ENCODE measurements around the gene NR2C2AP.

The NR2C2AP gene

GRCh38 chr19:19213426-19214158 lies 10.4 kb upstream of the NR2C2AP start:
- Histone ChIP-seq H3K4me1 (ENCODE audit: control insufficient read depth, insufficient read depth, low read length) (no peaks in the 10 kb centered on the region), H3K27me3 (ENCODE audit: control insufficient read depth, insufficient read depth, low read length) (peaks cover 34% of the 10 kb centered on the region)

GRCh38 chr19:19212916-19213315 lies 9.7 kb upstream of the NR2C2AP start:
- H3K9ac ChIP-seq (ENCODE audit: low read depth, low read length), result no peak overlapping the region
- no peaks in the 10 kb centered on the region for H3K4me1 ChIP-seq (ENCODE audit: control insufficient read depth, insufficient read depth, low read length)
- peaks cover 34% of the 10 kb centered on the region for H3K27me3 ChIP-seq (ENCODE audit: control insufficient read depth, insufficient read depth, low read length)
- H3K4me3 ChIP-seq (ENCODE audit: low read length), result no peak overlapping the region
- H3K9me3 ChIP-seq (replicated peaks; ENCODE audit: low read length), result no peaks in the 10 kb centered on the region
- no peak overlapping the region for H3K4me2 ChIP-seq (ENCODE audit: low read length)
- no peaks in the 10 kb centered on the region for H3K36me3 ChIP-seq (ENCODE audit: insufficient read depth, low read length)

More at GRCh38 chr19:19213426-19214158, 10.4 kb upstream of the NR2C2AP start:
- no peak overlapping the region for H3K4me3 ChIP-seq (ENCODE audit: low read length)
- H3K9me3 ChIP-seq (replicated peaks; ENCODE audit: low read length), result no peaks in the 10 kb centered on the region
- H3K36me3 ChIP-seq (ENCODE audit: insufficient read depth, low read length), result no peaks in the 10 kb centered on the region
- H3K4me2 ChIP-seq (ENCODE audit: low read length), result no peak overlapping the region
- H3K9ac ChIP-seq (ENCODE audit: low read depth, low read length), result no peak overlapping the region

GRCh38 chr19:19211499-19212420 lies 8.5 kb upstream of the NR2C2AP start, which contains the start of gene NCAN:
NCAN (plus strand) TSS chr19:19211958; CDS start chr19:19216954, 4,996 bp downstream.
- Histone ChIP-seq H3K9ac (ENCODE audit: low read depth, low read length) (no peak within 1 kb of the TSS), H3K27me3 (ENCODE audit: control insufficient read depth, insufficient read depth, low read length) (peaks cover 34% of the 10 kb centered on the region), H3K4me2 (ENCODE audit: low read length) (no peak within 1 kb of the TSS)

GRCh38 chr19:19209372-19209771 lies 6.2 kb upstream of the NR2C2AP start:
- no peaks in the 10 kb centered on the region for H3K36me3 ChIP-seq (ENCODE audit: insufficient read depth, low read length)
- no peak overlapping the region for H3K4me3 ChIP-seq (ENCODE audit: low read length)
- H3K27me3 ChIP-seq (ENCODE audit: control insufficient read depth, insufficient read depth, low read length), result peaks cover 40% of the 10 kb centered on the region
- no peaks in the 10 kb centered on the region for H3K4me1 ChIP-seq (ENCODE audit: control insufficient read depth, insufficient read depth, low read length)
- H3K4me2 ChIP-seq (ENCODE audit: low read length), result no peak overlapping the region
- H3K9ac ChIP-seq (ENCODE audit: low read depth, low read length), result no peak overlapping the region
- H3K9me3 ChIP-seq (replicated peaks; ENCODE audit: low read length), result no peaks in the 10 kb centered on the region

More at GRCh38 chr19:19211499-19212420, 8.5 kb upstream of the NR2C2AP start, which contains the start of gene NCAN:
- Histone ChIP-seq H3K9me3 (replicated peaks; ENCODE audit: low read length) (no peaks in the 10 kb centered on the region), H3K36me3 (ENCODE audit: insufficient read depth, low read length) (no peaks in the 10 kb centered on the region), H3K4me3 (ENCODE audit: low read length) (no peak within 1 kb of the TSS), H3K4me1 (ENCODE audit: control insufficient read depth, insufficient read depth, low read length) (no peaks in the 10 kb centered on the region)

- H3K9me3 ChIP-seq (replicated peaks; ENCODE audit: low read length), result no peaks in the 10 kb centered on the region
- H3K36me3 ChIP-seq (ENCODE audit: insufficient read depth, low read length), result no peaks in the 10 kb centered on the region
- H3K4me2 ChIP-seq (ENCODE audit: low read length), result no peak overlapping the region
- peaks cover 3% of the 10 kb centered on the region for H3K4me1 ChIP-seq (ENCODE audit: control insufficient read depth, insufficient read depth, low read length)
- peaks cover 28% of the 10 kb centered on the region for H3K27me3 ChIP-seq (ENCODE audit: control insufficient read depth, insufficient read depth, low read length)
- H3K9ac ChIP-seq (ENCODE audit: low read depth, low read length), result no peak overlapping the region
- no peak overlapping the region for H3K4me3 ChIP-seq (ENCODE audit: low read length)
Measured at GRCh38 chr19:19207637-19208572, 4.7 kb upstream of the NR2C2AP start.

GRCh38 chr19:19206938-19207337 lies 3.7 kb upstream of the NR2C2AP start:
- no peak overlapping the region for H3K9ac ChIP-seq (ENCODE audit: low read depth, low read length)
- no peaks in the 10 kb centered on the region for H3K9me3 ChIP-seq (replicated peaks; ENCODE audit: low read length)
- H3K27me3 ChIP-seq (ENCODE audit: control insufficient read depth, insufficient read depth, low read length), result peaks cover 20% of the 10 kb centered on the region
- H3K36me3 ChIP-seq (ENCODE audit: insufficient read depth, low read length), result peaks cover 5% of the 10 kb centered on the region
- H3K4me3 ChIP-seq (ENCODE audit: low read length), result no peak overlapping the region
- H3K4me2 ChIP-seq (ENCODE audit: low read length), result no peak overlapping the region
- peaks cover 12% of the 10 kb centered on the region for H3K4me1 ChIP-seq (ENCODE audit: control insufficient read depth, insufficient read depth, low read length)

GRCh38 chr19:19205416-19206410 lies 2.5 kb upstream of the NR2C2AP start:
- Histone ChIP-seq H3K9ac (ENCODE audit: low read depth, low read length) (no peak overlapping the region), H3K9me3 (replicated peaks; ENCODE audit: low read length) (no peaks in the 10 kb centered on the region), H3K4me1 (ENCODE audit: control insufficient read depth, insufficient read depth, low read length) (peaks cover 16% of the 10 kb centered on the region), H3K27me3 (ENCODE audit: control insufficient read depth, insufficient read depth, low read length) (peaks cover 14% of the 10 kb centered on the region), H3K36me3 (ENCODE audit: insufficient read depth, low read length) (peaks cover 11% of the 10 kb centered on the region), H3K4me2 (ENCODE audit: low read length) (no peak overlapping the region), H3K4me3 (ENCODE audit: low read length) (no peak overlapping the region)

GRCh38 chr19:19204181-19204580 lies 967 bp upstream of the NR2C2AP start:
- Histone ChIP-seq H3K9ac (ENCODE audit: low read depth, low read length) (no peak overlapping the region), H3K4me3 (ENCODE audit: low read length) (no peak overlapping the region), H3K27me3 (ENCODE audit: control insufficient read depth, insufficient read depth, low read length) (peaks cover 6% of the 10 kb centered on the region), H3K9me3 (replicated peaks; ENCODE audit: low read length) (no peaks in the 10 kb centered on the region), H3K4me1 (ENCODE audit: control insufficient read depth, insufficient read depth, low read length) (peaks cover 16% of the 10 kb centered on the region), H3K36me3 (ENCODE audit: insufficient read depth, low read length) (peaks cover 18% of the 10 kb centered on the region), H3K4me2 (ENCODE audit: low read length) (no peak overlapping the region)

- H3K36me3 ChIP-seq (ENCODE audit: insufficient read depth, low read length), result peaks cover 31% of the 10 kb centered on the region
- peak overlapping the region; percentile 87 for H3K9ac ChIP-seq (ENCODE audit: low read depth, low read length)
- peaks cover 16% of the 10 kb centered on the region for H3K4me1 ChIP-seq (ENCODE audit: control insufficient read depth, insufficient read depth, low read length)
- peaks cover 6% of the 10 kb centered on the region for H3K27me3 ChIP-seq (ENCODE audit: control insufficient read depth, insufficient read depth, low read length)
- H3K4me3 ChIP-seq (ENCODE audit: low read length), result peak overlapping the region; percentile 83
- peak overlapping the region; percentile 99 for H3K4me2 ChIP-seq (ENCODE audit: low read length)
- no peaks in the 10 kb centered on the region for H3K9me3 ChIP-seq (replicated peaks; ENCODE audit: low read length)
Measured at GRCh38 chr19:19202707-19203011, 555 bp downstream of the NR2C2AP start.

Measured in skeletal muscle satellite cell (primary cell).